HEK293T (cell line): ENCODE data around the gene FCHSD1.

Source experiments
- ARNT ChIP-seq: fragments of 450-650 bp; IDR thresholded peaks from 2 replicates; pipeline ENCODE4 v1.6.1; 2017; ENCODE audit warnings: mild to moderate bottlenecking
- BHLHE40 ChIP-seq: fragments of 450-650 bp; IDR thresholded peaks from 2 replicates; pipeline ENCODE4 v1.6.1; 2016; ENCODE audit warnings: mild to moderate bottlenecking, moderate library complexity, borderline replicate concordance
- CTBP1 ChIP-seq: fragments of 450-650 bp; IDR thresholded peaks from 2 replicates; pipeline ENCODE4 v1.6.1; 2016; ENCODE audit warnings: borderline replicate concordance
- ELF4 ChIP-seq: fragments of 450-650 bp; IDR thresholded peaks from 2 replicates; pipeline ENCODE4 v1.6.1; 2017; ENCODE audit warnings: antibody characterized with exemption
- FOXK2 ChIP-seq: fragments of 450-650 bp; IDR thresholded peaks from 2 replicates; pipeline ENCODE4 v1.6.1; 2016; ENCODE audit warnings: mild to moderate bottlenecking
- FOXM1 ChIP-seq: fragments of 450-650 bp; IDR thresholded peaks from 2 replicates; pipeline ENCODE4 v1.6.1; 2017; ENCODE audit warnings: mild to moderate bottlenecking, borderline replicate concordance
- HDGF ChIP-seq: fragments of 450-650 bp; IDR thresholded peaks from 2 replicates; pipeline ENCODE4 v1.6.1; 2017; ENCODE audit warnings: antibody characterized with exemption, borderline replicate concordance
- L3MBTL2 ChIP-seq: fragments of 450-650 bp; conservative IDR thresholded peaks from 2 replicates; pipeline ENCODE4 v1.6.1; 2016; ENCODE audit warnings: mild to moderate bottlenecking
- LEF1 ChIP-seq: fragments of 450-650 bp; IDR thresholded peaks from 2 replicates; pipeline ENCODE4 v1.6.1; 2017; ENCODE audit warnings: mild to moderate bottlenecking, borderline replicate concordance
- NFRKB ChIP-seq: fragments of 450-650 bp; IDR thresholded peaks from 2 replicates; pipeline ENCODE4 v1.6.1; 2016; ENCODE audit warnings: mild to moderate bottlenecking, moderate library complexity
- SP1 ChIP-seq: fragments of 450-650 bp; IDR thresholded peaks from 2 replicates; pipeline ENCODE4 v1.6.1; 2017
- TARDBP ChIP-seq: fragments of 450-650 bp; IDR thresholded peaks from 2 replicates; pipeline ENCODE4 v1.6.1; 2016
- TF ChIP-seq, protein P1 (sequence below): fragments of 450-650 bp; IDR thresholded peaks from 2 replicates; pipeline ENCODE4 v1.6.1; 2016

DNA sequence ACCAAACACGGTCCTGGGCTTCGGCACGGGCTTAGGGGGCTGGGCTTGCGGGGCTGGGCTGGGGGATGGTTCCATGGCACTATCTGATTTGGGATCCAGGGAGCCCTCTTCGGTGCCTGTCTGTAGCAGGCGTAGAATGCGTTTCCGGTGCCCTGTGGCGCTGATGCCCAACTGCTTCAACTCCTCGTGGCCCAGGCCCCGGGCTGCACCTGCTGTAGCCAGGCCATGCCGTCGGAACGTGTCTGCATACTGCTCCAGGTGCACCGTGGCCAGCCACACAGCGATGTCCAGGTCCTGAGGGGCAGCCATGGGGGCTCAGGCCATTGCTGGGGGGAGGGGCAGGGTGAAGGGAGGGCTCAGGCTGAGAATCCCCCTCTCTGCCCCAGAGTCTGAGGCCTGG, 29.0 kb upstream of the FCHSD1 start:
- TF ChIP-seq HDGF (no peak), BHLHE40 (no peak), SP1 (no peak), FOXM1 (no peak), LEF1 (no peak), CTBP1 (no peak), NFRKB (no peak), FOXK2 (no peak), ELF4 (no peak), ARNT (no peak), TARDBP (no peak), L3MBTL2 (no peak)
- TF ChIP-seq, protein P1, sequence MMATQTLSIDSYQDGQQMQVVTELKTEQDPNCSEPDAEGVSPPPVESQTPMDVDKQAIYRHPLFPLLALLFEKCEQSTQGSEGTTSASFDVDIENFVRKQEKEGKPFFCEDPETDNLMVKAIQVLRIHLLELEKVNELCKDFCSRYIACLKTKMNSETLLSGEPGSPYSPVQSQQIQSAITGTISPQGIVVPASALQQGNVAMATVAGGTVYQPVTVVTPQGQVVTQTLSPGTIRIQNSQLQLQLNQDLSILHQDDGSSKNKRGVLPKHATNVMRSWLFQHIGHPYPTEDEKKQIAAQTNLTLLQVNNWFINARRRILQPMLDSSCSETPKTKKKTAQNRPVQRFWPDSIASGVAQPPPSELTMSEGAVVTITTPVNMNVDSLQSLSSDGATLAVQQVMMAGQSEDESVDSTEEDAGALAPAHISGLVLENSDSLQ, result no peak
